Hepatic stellate cell (primary cell): ENCODE measurements around the gene MYO19.

Experiments
- DNase-seq: peaks from one replicate; pipeline ENCODE4 v3.0.0; 2011; ENCODE audit warnings: low spot score

Gene MYO19

GRCh38 chr17:36534840-36535668 is at the start of gene MYO19, which contains the start of gene PIGW:
Gene MYO19 (minus strand): TSS chr17:36534868. CDS start chr17:36532538, 2,330 bp downstream.
Gene PIGW (plus strand): TSS chr17:36534987. CDS start chr17:36537102, 2,115 bp downstream.
- DNase-seq: peak; percentile 88

- DNase-seq: no peak
Observed at GRCh38 chr17:36583787-36584186, 49.1 kb upstream of the MYO19 start.

- no peak for DNase-seq
Observed at GRCh38 chr17:36578671-36579070, 44.0 kb upstream of the MYO19 start.

GRCh38 chr17:36576793-36577192 is 42.1 kb upstream of the MYO19 start:
- no peak for DNase-seq

GRCh38 chr17:36575028-36575427 is 40.4 kb upstream of the MYO19 start:
- DNase-seq: no peak

GRCh38 chr17:36566081-36566480 is 31.4 kb upstream of the MYO19 start:
- DNase-seq: no peak

GRCh38 chr17:36553459-36553858 is 18.8 kb upstream of the MYO19 start:
- DNase-seq: no peak

GRCh38 chr17:36550491-36551417 is 16.1 kb upstream of the MYO19 start:
- DNase-seq: no peak

- no peak for DNase-seq
Observed at GRCh38 chr17:36547776-36548175, 13.1 kb upstream of the MYO19 start.

GRCh38 chr17:36546418-36547093 is 11.9 kb upstream of the MYO19 start:
- no peak for DNase-seq

GRCh38 chr17:36545465-36546417 is 11.1 kb upstream of the MYO19 start:
- peak; percentile 96 for DNase-seq

GRCh38 chr17:36545077-36545464 is 10.4 kb upstream of the MYO19 start:
- no peak for DNase-seq

GRCh38 chr17:36544307-36545076 is 9.8 kb upstream of the MYO19 start, which contains the start of gene GGNBP2:
Gene GGNBP2 (plus strand): TSS chr17:36544919. CDS start chr17:36545725, 806 bp downstream.
- peak; percentile 90 for DNase-seq

GRCh38 chr17:36544044-36544306 is 9.3 kb upstream of the MYO19 start:
- no peak for DNase-seq

GRCh38 chr17:36542755-36543154 is 8.1 kb upstream of the MYO19 start:
- DNase-seq: no peak

- DNase-seq: no peak
Observed at GRCh38 chr17:36540696-36541095, 6.0 kb upstream of the MYO19 start.

- DNase-seq: no peak
Observed at GRCh38 chr17:36535669-36536081, 1.0 kb upstream of the MYO19 start.

GRCh38 chr17:36533935-36534839 is 481 bp downstream of the MYO19 start:
- DNase-seq: peak; percentile 66

- DNase-seq: no peak
Observed at GRCh38 chr17:36532435-36532975, 2.2 kb downstream of the MYO19 start.
